ENCODE measurements around the gene PTGES3.
"Not testable (repeated sequence)": the region's sequence is repeated elsewhere in the genome, so short reads cannot be mapped to it uniquely, and the experiment has no call there.

The PTGES3 gene

GRCh38 chr12:56670836-56671235, 17.2 kb downstream of the PTGES3 start:
- H3K9me3 ChIP-seq (ENCODE audit: insufficient read depth, low read length) = no peaks in the 10 kb centered on the region
- H3K27me3 ChIP-seq (ENCODE audit: insufficient read depth, insufficient read length) = no peaks in the 10 kb centered on the region
- DNase-seq (ENCODE audit: low read depth, low spot score) = no peak
- no peak overlapping the region for H3K9ac ChIP-seq (ENCODE audit: insufficient read length, low read depth)
- H3K36me3 ChIP-seq (ENCODE audit: insufficient read depth, insufficient read length, low read length) = peaks cover 88% of the 10 kb centered on the region
- H3K4me1 ChIP-seq (ENCODE audit: insufficient read depth, insufficient read length) = peaks cover 3% of the 10 kb centered on the region
- no peak overlapping the region for H3K4me3 ChIP-seq (ENCODE audit: insufficient read length, low read depth)
- TF ChIP-seq YY1 (IDR thresholded peaks at IDR 0.05; ENCODE audit: insufficient read depth, insufficient read length) (no peak), SUZ12 (IDR thresholded peaks at IDR 0.05; ENCODE audit: extremely low read depth, insufficient read depth, insufficient read length) (no peak), ZNF274 (IDR thresholded peaks at IDR 0.05; ENCODE audit: low read depth, low read length) (no peak)

GRCh38 chr12:56668197-56668457, 20.0 kb downstream of the PTGES3 start:
- TF ChIP-seq YY1 (IDR thresholded peaks at IDR 0.05; ENCODE audit: insufficient read depth, insufficient read length) (no peak), ZNF274 (IDR thresholded peaks at IDR 0.05; ENCODE audit: low read depth, low read length) (no peak), SUZ12 (IDR thresholded peaks at IDR 0.05; ENCODE audit: extremely low read depth, insufficient read depth, insufficient read length) (no peak)
- H3K36me3 ChIP-seq (ENCODE audit: insufficient read depth, insufficient read length, low read length) = peaks cover 97% of the 10 kb centered on the region
- H3K27me3 ChIP-seq (ENCODE audit: insufficient read depth, insufficient read length) = no peaks in the 10 kb centered on the region
- no peak overlapping the region for H3K4me3 ChIP-seq (ENCODE audit: insufficient read length, low read depth)
- H3K9ac ChIP-seq (ENCODE audit: insufficient read length, low read depth) = no peak overlapping the region
- H3K4me1 ChIP-seq (ENCODE audit: insufficient read depth, insufficient read length) = peaks cover 3% of the 10 kb centered on the region
- no peak for DNase-seq (ENCODE audit: low read depth, low spot score)
- H3K9me3 ChIP-seq (ENCODE audit: insufficient read depth, low read length) = no peaks in the 10 kb centered on the region

- peaks cover 46% of the 10 kb centered on the region for H3K36me3 ChIP-seq (ENCODE audit: insufficient read depth, insufficient read length, low read length)
- H3K4me1 ChIP-seq (ENCODE audit: insufficient read depth, insufficient read length) = no peaks in the 10 kb centered on the region
- H3K27me3 ChIP-seq (ENCODE audit: insufficient read depth, insufficient read length) = no peaks in the 10 kb centered on the region
- H3K9ac ChIP-seq (ENCODE audit: insufficient read length, low read depth) = no peak overlapping the region
- no peak for DNase-seq (ENCODE audit: low read depth, low spot score)
- H3K9me3 ChIP-seq (ENCODE audit: insufficient read depth, low read length) = no peaks in the 10 kb centered on the region
- no peak overlapping the region for H3K4me3 ChIP-seq (ENCODE audit: insufficient read length, low read depth)
- TF ChIP-seq SUZ12 (IDR thresholded peaks at IDR 0.05; ENCODE audit: extremely low read depth, insufficient read depth, insufficient read length) = no peak
- no peak for TF ChIP-seq ZNF274 (IDR thresholded peaks at IDR 0.05; ENCODE audit: low read depth, low read length)
- TF ChIP-seq YY1 (IDR thresholded peaks at IDR 0.05; ENCODE audit: insufficient read depth, insufficient read length) = no peak
These were observed 26.0 kb downstream of the PTGES3 start for GRCh38 chr12:56661979-56662638.

GRCh38 chr12:56661560-56661959, 26.5 kb downstream of the PTGES3 start:
- DNase-seq (ENCODE audit: low read depth, low spot score) = no peak
- peaks cover 40% of the 10 kb centered on the region for H3K36me3 ChIP-seq (ENCODE audit: insufficient read depth, insufficient read length, low read length)
- TF ChIP-seq YY1 (IDR thresholded peaks at IDR 0.05; ENCODE audit: insufficient read depth, insufficient read length) (no peak), SUZ12 (IDR thresholded peaks at IDR 0.05; ENCODE audit: extremely low read depth, insufficient read depth, insufficient read length) (no peak), ZNF274 (IDR thresholded peaks at IDR 0.05; ENCODE audit: low read depth, low read length) (no peak)
- H3K4me1 ChIP-seq (ENCODE audit: insufficient read depth, insufficient read length) = no peaks in the 10 kb centered on the region
- H3K4me3 ChIP-seq (ENCODE audit: insufficient read length, low read depth) = no peak overlapping the region
- no peak overlapping the region for H3K9ac ChIP-seq (ENCODE audit: insufficient read length, low read depth)
- H3K9me3 ChIP-seq (ENCODE audit: insufficient read depth, low read length) = no peaks in the 10 kb centered on the region
- no peaks in the 10 kb centered on the region for H3K27me3 ChIP-seq (ENCODE audit: insufficient read depth, insufficient read length)

GRCh38 chr12:56658921-56659320, 29.2 kb downstream of the PTGES3 start:
- Histone ChIP-seq H3K36me3 (ENCODE audit: insufficient read depth, insufficient read length, low read length) (peaks cover 15% of the 10 kb centered on the region), H3K9ac (ENCODE audit: insufficient read length, low read depth) (no peak overlapping the region), H3K9me3 (ENCODE audit: insufficient read depth, low read length) (peaks cover 8% of the 10 kb centered on the region; the same call in 1 of the 2 replicates), H3K4me3 (ENCODE audit: insufficient read length, low read depth) (no peak overlapping the region), H3K27me3 (ENCODE audit: insufficient read depth, insufficient read length) (no peaks in the 10 kb centered on the region), H3K4me1 (ENCODE audit: insufficient read depth, insufficient read length) (no peaks in the 10 kb centered on the region)
- TF ChIP-seq YY1 (IDR thresholded peaks at IDR 0.05; ENCODE audit: insufficient read depth, insufficient read length) (no peak), ZNF274 (IDR thresholded peaks at IDR 0.05; ENCODE audit: low read depth, low read length) (no peak), SUZ12 (IDR thresholded peaks at IDR 0.05; ENCODE audit: extremely low read depth, insufficient read depth, insufficient read length) (no peak)
- DNase-seq (ENCODE audit: low read depth, low spot score) = no peak

- H3K9ac ChIP-seq (ENCODE audit: insufficient read length, low read depth) = no peak overlapping the region
These were observed 30.4 kb downstream of the PTGES3 start for GRCh38 chr12:56657416-56658379.

GRCh38 chr12:56653781-56654180, 34.3 kb downstream of the PTGES3 start:
- H3K9ac ChIP-seq (ENCODE audit: insufficient read length, low read depth); H3K4me1 ChIP-seq (ENCODE audit: insufficient read depth, insufficient read length); H3K27me3 ChIP-seq (ENCODE audit: insufficient read depth, insufficient read length); DNase-seq (ENCODE audit: low read depth, low spot score); H3K4me3 ChIP-seq (ENCODE audit: insufficient read length, low read depth); H3K36me3 ChIP-seq (ENCODE audit: insufficient read depth, insufficient read length, low read length): not testable (repeated sequence)
- H3K9me3 ChIP-seq (ENCODE audit: insufficient read depth, low read length) = peaks cover 28% of the 10 kb centered on the region; the same call in 1 of the 2 replicates

More at GRCh38 chr12:56657416-56658379, 30.4 kb downstream of the PTGES3 start:
- no peaks in the 10 kb centered on the region for H3K4me1 ChIP-seq (ENCODE audit: insufficient read depth, insufficient read length)
- no peak overlapping the region for H3K4me3 ChIP-seq (ENCODE audit: insufficient read length, low read depth)
- H3K36me3 ChIP-seq (ENCODE audit: insufficient read depth, insufficient read length, low read length) = peaks cover 3% of the 10 kb centered on the region
- TF ChIP-seq YY1 (IDR thresholded peaks at IDR 0.05; ENCODE audit: insufficient read depth, insufficient read length) (no peak), SUZ12 (IDR thresholded peaks at IDR 0.05; ENCODE audit: extremely low read depth, insufficient read depth, insufficient read length) (no peak), ZNF274 (IDR thresholded peaks at IDR 0.05; ENCODE audit: low read depth, low read length) (no peak)
- H3K27me3 ChIP-seq (ENCODE audit: insufficient read depth, insufficient read length) = no peaks in the 10 kb centered on the region
- no peak for DNase-seq (ENCODE audit: low read depth, low spot score)
- peaks cover 20% of the 10 kb centered on the region; the same call in 1 of the 2 replicates for H3K9me3 ChIP-seq (ENCODE audit: insufficient read depth, low read length)

GRCh38 chr12:56648023-56648422, 40.1 kb downstream of the PTGES3 start:
- not testable (repeated sequence) for H3K27me3 ChIP-seq (ENCODE audit: insufficient read depth, insufficient read length); H3K9ac ChIP-seq (ENCODE audit: insufficient read length, low read depth); H3K4me1 ChIP-seq (ENCODE audit: insufficient read depth, insufficient read length); H3K4me3 ChIP-seq (ENCODE audit: insufficient read length, low read depth); DNase-seq (ENCODE audit: low read depth, low spot score)
- H3K36me3 ChIP-seq (ENCODE audit: insufficient read depth, insufficient read length, low read length) = peaks cover 22% of the 10 kb centered on the region
- peaks cover 11% of the 10 kb centered on the region; the same call in 1 of the 2 replicates for H3K9me3 ChIP-seq (ENCODE audit: insufficient read depth, low read length)
